GM20000 (cell line): Measurements from ENCODE around the gene DGCR8.

Source experiments
- DNase-seq: peaks from one replicate; pipeline ENCODE4 v3.0.0; 2012; ENCODE audit warnings: low spot score
- TF ChIP-seq, protein P1 (sequence below): IDR thresholded peaks from 2 replicates; pipeline ENCODE4 v1.5.1; 2012; ENCODE audit warnings: mild to moderate bottlenecking, control low read depth; ENCODE audit errors: extremely low read depth, missing control alignments

DGCR8 gene

DNA sequence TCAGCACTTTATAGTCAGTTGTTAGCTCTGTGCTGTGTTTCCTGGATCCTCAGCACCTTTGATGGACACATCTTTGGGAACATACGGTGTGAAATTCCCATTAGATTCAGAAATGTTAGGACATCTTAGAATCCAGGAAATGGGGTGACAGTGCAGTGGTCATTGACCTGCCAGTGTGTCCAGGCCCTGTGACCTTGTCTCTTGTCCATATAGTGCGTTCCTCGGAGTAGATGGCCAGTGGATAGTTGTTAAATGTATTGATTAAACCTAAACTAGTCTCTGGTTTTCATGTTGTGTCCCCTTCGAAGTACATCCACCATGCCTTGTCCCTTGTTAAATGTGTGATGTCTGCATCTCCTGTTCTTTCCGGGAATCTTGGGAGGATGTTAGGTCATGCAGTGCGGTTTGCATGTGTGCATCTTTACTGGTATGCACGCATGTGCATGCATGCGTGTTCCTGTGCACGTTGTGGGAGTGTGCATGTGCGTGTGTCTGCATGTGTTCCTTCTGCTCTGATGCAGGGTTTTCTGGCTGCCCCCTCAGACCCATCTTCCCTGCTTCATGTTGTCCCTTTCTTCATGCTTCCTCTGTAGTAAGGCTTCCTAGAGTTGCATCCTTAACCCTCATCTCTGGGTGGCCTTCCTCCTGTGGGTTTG, 4.0 kb downstream of the DGCR8 start:
- TF ChIP-seq, protein P1, sequence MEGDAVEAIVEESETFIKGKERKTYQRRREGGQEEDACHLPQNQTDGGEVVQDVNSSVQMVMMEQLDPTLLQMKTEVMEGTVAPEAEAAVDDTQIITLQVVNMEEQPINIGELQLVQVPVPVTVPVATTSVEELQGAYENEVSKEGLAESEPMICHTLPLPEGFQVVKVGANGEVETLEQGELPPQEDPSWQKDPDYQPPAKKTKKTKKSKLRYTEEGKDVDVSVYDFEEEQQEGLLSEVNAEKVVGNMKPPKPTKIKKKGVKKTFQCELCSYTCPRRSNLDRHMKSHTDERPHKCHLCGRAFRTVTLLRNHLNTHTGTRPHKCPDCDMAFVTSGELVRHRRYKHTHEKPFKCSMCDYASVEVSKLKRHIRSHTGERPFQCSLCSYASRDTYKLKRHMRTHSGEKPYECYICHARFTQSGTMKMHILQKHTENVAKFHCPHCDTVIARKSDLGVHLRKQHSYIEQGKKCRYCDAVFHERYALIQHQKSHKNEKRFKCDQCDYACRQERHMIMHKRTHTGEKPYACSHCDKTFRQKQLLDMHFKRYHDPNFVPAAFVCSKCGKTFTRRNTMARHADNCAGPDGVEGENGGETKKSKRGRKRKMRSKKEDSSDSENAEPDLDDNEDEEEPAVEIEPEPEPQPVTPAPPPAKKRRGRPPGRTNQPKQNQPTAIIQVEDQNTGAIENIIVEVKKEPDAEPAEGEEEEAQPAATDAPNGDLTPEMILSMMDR = no peak
- no peak for DNase-seq

DNA sequence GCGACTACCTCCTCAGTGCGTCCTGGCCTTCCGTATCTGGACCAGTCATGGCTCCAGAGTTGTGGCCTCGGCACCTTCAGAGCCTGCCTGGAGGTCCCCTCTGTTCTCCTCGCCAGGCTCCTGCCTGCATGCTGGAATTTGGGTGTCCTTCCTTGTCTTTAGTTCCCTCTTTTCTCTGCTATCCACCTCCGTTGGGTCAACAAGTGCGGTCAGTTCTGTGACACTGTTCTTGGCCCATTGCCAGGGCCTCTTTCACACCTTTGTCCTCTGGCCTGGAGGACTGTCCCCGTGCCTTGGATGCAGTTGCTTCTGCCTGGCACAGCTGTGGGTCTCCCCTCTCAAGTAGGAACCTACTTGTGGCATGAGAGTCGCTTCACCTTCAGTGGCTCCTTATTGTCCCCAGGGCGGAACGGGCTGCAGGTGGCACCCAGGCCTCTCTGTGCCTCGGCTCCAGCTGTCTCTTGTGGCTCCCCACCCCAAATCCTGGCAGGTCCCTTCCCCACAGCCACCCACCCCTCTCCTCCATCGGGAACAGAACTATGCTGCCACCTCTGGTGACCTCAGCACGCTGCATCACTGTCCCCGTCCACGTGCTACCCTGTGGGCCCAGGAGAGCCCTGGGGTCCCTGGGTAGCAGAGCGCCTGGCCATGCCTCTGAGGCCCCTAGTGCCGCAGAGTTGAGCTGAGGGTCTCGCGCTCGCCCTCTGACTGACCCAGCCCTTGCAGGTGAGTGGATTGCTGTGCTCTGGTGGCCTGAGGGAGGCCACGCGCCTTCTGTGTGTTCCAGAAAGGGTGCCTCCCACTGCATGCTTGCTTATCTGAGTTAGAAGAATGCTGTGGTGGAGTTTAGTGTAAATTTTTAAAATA, 4.7 kb downstream of the DGCR8 start:
- TF ChIP-seq, protein P1 = peak; percentile 22
- DNase-seq = no peak

DNA sequence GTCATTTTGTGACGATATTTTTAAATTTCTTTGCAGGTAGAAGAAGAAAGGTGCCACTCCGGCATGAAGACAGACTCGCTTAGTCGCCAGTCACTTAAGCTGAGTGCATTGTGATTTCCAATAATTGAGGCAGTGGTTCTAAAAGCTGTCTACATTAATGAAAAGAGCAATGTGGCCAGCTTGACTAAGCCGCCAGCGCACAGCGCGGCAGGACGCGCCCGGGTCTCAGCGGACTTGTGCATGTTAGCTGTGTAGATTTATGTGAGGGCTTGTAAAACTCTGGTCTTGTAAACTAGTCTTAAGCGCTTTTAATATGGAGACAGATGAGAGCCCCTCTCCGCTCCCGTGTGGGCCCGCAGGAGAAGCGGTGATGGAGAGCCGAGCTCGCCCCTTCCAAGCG, 5.6 kb downstream of the DGCR8 start:
- no peak for DNase-seq
- TF ChIP-seq, protein P1 = no peak

DNA sequence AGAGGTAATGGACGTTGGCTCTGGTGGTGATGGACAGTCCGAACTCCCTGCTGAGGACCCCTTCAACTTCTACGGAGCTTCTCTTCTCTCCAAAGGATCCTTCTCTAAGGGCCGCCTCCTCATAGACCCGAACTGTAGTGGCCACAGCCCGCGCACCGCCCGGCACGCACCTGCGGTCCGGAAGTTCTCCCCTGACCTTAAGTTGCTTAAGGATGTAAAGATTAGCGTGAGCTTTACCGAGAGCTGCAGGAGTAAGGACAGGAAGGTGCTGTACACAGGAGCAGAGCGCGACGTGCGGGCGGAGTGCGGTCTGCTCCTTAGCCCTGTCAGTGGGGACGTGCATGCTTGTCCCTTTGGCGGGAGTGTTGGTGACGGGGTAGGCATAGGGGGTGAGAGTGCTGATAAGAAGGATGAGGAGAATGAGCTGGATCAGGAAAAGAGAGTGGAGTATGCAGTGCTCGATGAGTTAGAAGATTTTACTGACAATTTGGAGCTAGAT, 6.1 kb downstream of the DGCR8 start:
- TF ChIP-seq, protein P1 = no peak
- no peak for DNase-seq

DNA sequence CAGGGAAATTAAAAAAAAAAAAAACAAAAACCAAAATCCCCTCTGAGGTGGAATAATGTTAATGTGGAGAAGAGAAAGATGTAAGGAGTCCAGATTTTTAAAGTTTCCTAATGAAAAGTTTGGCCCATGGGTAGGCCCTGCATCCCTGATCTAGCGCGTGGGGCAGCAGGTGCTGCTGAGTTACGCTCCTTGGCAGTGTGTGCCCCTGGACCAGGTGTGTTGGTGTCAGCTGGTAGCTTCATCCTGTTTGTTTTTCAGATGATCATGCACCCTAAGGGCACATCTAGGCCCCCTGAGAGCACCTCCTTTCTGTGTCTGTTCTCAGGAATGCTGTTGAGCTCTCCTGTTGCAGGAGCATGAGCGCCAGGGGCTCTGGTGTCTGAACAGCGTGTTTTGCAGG, 6.7 kb downstream of the DGCR8 start:
- DNase-seq = no peak
- TF ChIP-seq, protein P1 = no peak

DNA sequence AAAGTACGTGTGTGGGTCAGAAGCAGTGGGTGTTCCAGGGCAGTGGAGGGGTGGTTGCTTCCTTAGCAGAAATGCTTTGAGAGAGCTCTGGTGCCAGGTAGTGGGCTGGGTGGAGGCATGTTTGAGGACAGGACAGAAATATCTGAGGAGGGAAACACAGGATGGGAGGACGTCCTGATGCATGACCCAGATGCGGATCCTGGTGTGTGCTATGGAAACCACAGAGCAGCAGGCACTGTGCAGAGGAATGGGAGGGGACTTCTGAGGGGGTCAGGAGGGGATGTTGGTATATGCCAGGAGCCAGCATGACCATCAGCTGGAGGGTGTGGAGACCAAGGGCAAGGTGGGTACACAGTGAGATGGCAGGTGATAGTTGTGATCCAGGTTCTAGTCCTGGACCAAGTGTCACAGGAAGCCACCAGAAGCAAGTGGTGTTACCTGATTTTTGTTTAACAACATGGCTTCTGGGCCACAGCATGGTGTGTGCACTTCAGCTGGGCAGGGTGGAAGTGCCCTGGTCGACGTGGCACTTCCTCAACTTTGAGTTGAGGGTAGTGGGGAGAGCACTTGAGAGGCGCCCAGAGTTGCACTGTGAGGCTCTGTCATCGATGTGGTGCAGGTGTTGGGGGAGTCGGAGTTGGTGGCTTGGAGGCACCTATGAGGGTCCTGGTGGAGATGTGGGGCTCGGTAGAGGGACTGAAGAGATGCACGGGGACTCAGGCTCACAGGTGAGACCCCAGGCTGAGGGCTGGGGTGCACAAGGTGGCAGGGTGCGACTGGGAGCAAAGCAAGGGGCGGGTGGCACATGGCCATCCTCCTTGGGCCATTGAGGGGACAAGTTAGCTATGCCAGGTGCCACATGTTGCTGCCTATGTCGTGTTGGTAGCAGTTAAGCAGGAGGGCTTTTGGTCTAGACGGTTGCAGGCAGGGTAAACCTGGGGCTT, 7.5 kb downstream of the DGCR8 start:
- TF ChIP-seq, protein P1 = no peak
- DNase-seq = no peak
